Activated CD4-positive, CD25-positive, alpha-beta regulatory T cell treated with anti-CD3 and anti-CD28 coated beads, Interleukin-2, amount 50 U/mL, for 24 hours (primary cell): ENCODE measurements around the gene LRRC52.

Source experiments
- ATAC-seq, 2 donors: fragments of 150-1000 bp; cut with Tn5 transposase; one replicate each; pipeline ENCODE4 v1.10.0; 2021; ENCODE audit warnings: mild to moderate bottlenecking in 1 of 2, moderate library complexity in 1 of 2

The LRRC52 gene

DNA sequence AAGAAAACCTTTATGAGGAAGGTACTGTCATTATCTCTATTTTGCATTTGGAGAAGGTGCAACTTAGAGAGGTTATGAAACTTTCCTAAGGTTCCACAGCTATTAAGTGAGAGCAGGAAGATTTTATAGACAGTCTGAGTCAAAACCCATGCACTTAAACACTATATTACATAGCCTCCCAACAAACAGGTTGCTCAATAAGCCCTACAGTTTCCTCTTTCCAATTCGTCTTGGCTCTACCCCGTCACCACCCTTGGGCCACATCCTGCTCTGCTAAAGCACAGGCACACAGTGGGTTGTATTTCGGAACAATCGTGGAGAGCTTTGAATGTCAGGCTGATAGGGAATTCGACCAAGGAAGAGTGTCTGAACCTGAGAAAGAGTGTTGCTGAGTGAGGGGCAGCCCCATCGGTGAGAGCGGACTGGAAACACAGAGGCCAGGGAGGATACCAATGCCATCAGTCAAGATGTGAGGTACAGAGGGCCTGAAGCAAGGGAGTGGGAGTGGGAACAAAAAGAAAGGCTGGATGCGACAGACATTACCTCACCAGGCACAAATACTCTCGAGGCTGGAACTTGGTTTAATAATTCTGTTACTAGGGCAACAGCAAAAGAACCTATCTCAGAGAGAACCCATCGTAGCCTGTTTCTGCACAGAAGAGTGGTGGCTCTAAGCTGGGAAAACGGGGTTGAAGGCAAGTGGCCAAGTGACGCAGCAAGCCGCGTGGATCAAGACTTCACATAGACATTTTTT lies 6.3 kb upstream of the LRRC52 start:
- ATAC-seq = no peak

DNA sequence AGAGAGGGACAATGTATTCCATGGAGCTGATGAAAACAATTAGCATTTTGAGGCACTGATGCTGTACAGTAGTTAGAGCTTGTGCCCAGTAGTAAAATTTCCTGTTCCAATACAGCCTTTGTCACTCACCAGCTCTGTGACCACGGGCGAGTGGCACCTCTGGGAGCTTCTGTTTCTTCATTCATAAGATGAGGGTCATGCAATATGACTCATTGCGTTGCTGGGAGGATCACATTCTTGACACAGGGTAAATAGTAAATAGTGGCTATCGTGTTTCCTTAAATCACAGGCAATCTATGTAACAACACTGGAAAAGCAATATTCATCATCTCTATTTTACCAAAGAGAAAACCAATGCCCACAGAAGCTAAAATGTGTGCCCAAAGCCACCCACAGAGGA lies 4.5 kb upstream of the LRRC52 start:
- ATAC-seq = no peak

GRCh38 chr1:165539908-165540307 lies 3.9 kb upstream of the LRRC52 start:
- ATAC-seq = no peak

GRCh38 chr1:165542015-165542631 lies 1.7 kb upstream of the LRRC52 start:
- no peak for ATAC-seq

- no peak for ATAC-seq
Observed at GRCh38 chr1:165542647-165543046, 1.2 kb upstream of the LRRC52 start.

DNA sequence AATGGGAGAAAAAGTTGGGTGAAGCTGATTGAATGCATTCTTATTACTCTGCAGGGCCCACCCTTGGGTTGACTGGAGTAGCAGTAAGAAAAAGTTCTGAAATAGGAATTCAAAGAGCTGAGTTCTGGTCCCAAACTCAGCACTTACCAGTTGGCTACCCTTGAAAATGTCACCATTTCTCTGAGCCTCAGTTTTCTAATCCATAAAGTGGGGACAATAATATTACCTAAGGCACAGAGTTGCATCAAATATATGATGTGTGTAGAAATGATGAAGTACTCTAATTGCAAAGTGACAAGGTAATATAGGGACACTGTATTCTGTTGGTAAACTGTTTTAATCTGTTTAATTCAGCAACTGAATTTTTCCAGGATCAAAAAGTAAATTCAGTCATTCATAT lies 1.2 kb downstream of the LRRC52 start:
- ATAC-seq = no peak

GRCh38 chr1:165545974-165546373 lies 2.2 kb downstream of the LRRC52 start:
- ATAC-seq = no peak

- no peak for ATAC-seq
Observed at GRCh38 chr1:165549973-165550372, 6.2 kb downstream of the LRRC52 start.

GRCh38 chr1:165551469-165551868 lies 7.7 kb downstream of the LRRC52 start:
- ATAC-seq = no peak

DNA sequence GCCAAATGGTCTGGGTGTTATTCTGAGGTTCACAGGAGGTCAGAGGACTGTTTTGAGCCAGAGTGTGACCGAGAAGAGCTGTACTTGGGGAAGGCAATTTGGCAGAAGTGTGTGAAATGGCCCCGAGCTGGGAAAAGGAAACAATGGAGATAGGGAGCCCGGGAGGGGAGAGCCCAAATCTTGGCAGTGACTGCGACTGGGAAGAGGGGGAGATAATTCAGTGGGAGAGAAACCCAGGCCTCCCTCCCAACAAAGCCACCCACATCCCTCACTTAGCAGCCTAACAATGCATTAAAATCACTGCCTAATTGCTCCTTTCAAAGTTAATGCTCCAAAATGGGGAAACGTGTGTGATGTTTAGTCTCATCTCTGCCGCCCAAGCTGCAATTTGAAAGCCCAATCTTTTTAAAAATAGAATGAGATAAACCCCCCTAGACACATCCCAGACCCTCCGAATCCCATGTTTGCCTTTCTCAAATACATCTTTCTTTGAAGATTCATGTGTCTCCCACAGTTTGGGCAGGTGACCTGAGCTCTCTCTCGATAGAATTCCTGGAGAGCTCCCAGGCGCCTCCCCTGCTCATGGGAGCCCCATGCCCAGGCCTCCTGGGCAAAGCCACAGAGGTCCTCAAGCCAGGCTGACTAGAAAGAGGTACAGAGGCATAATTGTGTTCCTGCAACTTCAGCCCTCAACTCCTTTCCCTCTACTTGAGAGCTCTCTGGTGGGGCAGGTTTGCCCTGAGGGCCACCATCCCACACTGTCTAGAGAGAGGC lies 17.3 kb downstream of the LRRC52 start:
- ATAC-seq = peak in 1 of 2 donors; percentile 13

GRCh38 chr1:165562571-165562970 lies 18.8 kb downstream of the LRRC52 start:
- ATAC-seq = no peak

GRCh38 chr1:165563551-165563950 lies 19.8 kb downstream of the LRRC52 start:
- ATAC-seq = no peak

DNA sequence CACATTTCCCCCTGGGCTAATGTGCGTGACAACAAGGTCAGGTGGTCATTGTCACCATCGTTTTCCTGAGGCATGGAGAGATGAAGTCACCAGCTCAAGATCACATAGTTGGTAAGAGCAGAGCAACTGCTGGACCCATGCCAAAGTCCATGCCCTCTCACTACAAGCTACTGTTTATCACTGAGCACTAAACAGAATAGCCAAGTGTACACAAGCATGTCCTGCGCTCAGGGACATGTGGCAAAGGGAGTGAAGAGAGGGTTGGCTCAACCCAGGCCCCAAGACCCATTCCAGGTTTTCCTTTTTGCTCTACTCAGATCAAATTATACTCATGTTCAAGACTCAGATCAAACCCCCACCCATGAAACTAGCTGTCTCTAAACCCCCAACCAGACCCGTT lies 20.8 kb downstream of the LRRC52 start:
- ATAC-seq = no peak

DNA sequence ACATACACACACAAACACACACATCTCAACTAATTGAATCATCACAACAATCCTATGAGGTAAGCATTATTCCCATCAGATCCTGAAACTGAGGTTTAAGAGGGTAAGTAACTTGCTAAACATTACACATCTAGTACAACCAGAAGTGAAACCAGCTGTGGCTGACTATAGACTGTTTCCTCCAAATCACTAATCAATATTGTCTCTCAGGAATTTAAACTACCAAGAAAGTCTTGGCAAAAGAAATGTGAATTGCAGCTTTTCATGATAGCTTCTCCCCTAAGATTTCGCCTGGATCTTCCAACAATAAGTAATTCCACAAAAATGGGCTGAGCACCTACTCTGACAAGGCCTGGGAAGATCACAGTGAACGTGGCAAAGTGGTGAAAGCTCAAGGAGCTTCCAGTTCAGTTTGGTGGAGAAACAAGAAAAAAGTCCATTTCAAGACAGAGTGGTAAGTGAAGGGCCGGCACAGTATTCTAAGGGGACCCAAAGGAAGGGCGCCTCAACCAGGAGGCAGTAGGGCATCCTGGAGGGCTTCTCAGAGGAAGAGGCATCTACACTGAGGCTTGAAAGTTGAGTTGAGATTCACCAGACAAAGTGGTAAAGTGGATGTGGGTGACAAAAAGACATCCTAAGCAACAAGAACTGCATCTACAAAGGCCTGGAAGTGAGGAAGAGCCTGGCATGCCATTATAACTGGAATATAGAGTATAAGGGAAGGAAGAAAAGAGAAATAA lies 22.1 kb downstream of the LRRC52 start:
- no peak for ATAC-seq

- ATAC-seq = no peak
Observed at GRCh38 chr1:165570078-165570477, 26.3 kb downstream of the LRRC52 start.

- ATAC-seq = no peak
Observed at GRCh38 chr1:165573787-165574186, 30.0 kb downstream of the LRRC52 start.

- ATAC-seq = no peak
Observed at GRCh38 chr1:165574295-165574694, 30.5 kb downstream of the LRRC52 start.

- ATAC-seq = no peak
Observed at GRCh38 chr1:165575468-165576099, 31.8 kb downstream of the LRRC52 start.

GRCh38 chr1:165576536-165576935 lies 32.7 kb downstream of the LRRC52 start:
- ATAC-seq = no peak

DNA sequence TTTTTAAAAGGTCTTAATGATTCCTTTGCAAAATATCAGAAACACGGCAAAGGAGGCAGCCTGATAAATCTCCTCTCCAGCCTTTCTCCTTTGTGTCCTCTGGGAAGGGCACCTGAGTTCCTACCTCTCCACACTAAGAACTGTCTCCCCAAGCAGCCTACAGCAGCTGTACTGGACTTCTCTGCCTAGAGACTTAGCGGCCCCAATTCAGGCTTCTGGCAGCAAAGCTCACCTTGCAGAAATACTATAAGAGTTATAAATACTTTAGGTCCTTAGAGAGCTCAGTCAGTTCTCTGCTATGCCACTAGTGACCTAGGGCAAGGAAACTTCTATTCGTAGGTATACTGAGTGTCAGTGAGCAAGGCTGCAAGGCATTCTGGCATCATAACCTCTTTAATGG lies 33.9 kb downstream of the LRRC52 start:
- no peak for ATAC-seq

- no peak for ATAC-seq
Observed at GRCh38 chr1:165580931-165581871, 37.4 kb downstream of the LRRC52 start.
